Activated CD4-positive, alpha-beta T cell treated with anti-CD3 and anti-CD28 coated beads, Interleukin-2, amount 50 U/mL, for 24 hours (primary cell): ENCODE measurements around the gene PEAK1.
"Not testable (repeated sequence)": the region's sequence is repeated elsewhere in the genome, so short reads cannot be mapped to it uniquely, and the experiment has no call there.

ENCODE experiments used
- DNase-seq, 2 donors: peaks; one replicate each; pipeline ENCODE4 v3.0.0-alpha.2; 2020; ENCODE audit warnings: low read depth in 1 of 2, low spot score in 1 of 2

Gene PEAK1

GRCh38 chr15:77311020-77311419 is 108.9 kb downstream of the PEAK1 start:
- DNase-seq = no peak

GRCh38 chr15:77309392-77309791 is 110.5 kb downstream of the PEAK1 start:
- DNase-seq = no peak

DNA sequence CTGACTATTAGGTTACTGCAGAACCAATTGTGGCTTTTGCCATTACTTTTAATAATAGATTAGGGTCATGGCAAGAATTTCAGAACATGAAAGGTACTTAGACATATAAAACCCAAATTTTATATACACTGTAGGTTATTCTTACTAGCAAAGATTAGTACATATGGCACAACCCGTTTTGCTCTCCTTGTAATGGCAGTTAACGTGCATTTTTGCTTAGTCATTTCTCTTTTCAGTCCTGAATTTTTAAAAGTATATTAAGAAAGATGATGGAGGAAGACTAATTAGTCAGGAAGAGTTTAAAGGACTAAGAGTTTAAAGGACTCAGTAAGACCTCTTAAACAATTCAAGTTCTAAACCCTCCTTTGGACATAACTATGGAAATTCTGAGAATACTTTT is 114.0 kb downstream of the PEAK1 start:
- no peak for DNase-seq

GRCh38 chr15:77296773-77297337 is 123.0 kb downstream of the PEAK1 start:
- DNase-seq = no peak

- no peak for DNase-seq
These were observed 124.5 kb downstream of the PEAK1 start for GRCh38 chr15:77295446-77295845.

DNA sequence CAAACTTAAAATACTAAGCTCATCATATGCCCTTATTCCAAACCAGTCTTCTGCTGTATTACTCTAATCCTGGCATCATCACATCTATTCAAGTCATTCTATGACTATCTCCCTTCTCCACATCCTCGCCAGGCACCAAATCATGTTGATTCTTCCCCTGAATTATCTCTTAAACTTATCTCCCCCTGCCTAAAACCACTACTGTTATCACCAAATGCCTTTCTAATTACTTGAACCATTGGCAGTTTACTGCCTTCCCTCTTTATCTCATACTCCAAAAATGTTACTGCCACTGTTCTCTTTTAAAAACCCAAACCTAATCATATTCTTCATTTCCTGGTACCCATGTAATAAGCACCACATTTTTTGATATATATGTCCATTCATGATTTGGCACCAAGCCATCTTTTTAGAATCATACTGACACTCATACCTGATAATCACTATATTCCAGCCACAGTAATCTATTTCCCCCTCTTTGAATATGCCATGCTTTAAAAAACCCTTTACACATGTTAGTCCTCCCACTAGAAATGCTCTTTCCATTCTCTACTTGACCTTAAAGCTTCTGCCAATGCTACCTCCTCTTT is 126.8 kb downstream of the PEAK1 start:
- DNase-seq = no peak

- DNase-seq = no peak
These were observed 128.8 kb downstream of the PEAK1 start for GRCh38 chr15:77291107-77291506.

GRCh38 chr15:77287385-77287784 is 132.5 kb downstream of the PEAK1 start:
- no peak for DNase-seq

- no peak for DNase-seq
These were observed 134.6 kb downstream of the PEAK1 start for GRCh38 chr15:77285057-77285997.

DNA sequence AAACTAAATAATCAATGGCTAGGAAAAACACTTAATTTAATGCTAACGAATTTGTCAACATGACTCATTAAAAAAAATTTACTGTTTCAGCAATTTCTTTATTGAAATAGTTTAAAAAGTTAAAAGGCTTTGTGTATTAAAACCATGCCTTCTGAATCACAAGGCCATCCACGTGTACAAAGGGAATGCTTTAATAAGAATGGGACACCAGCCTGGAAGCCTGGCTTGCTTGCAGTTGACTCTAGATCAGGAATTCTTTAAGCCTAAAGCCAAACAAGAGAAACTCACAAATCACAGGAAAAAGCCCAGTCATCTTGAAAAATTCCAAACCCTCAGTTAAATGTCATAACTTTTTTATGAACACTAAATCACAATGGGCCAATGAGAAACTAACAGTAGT is 137.6 kb downstream of the PEAK1 start:
- DNase-seq = no peak

- no peak for DNase-seq
These were observed 143.0 kb downstream of the PEAK1 start for GRCh38 chr15:77276943-77277342.

DNA sequence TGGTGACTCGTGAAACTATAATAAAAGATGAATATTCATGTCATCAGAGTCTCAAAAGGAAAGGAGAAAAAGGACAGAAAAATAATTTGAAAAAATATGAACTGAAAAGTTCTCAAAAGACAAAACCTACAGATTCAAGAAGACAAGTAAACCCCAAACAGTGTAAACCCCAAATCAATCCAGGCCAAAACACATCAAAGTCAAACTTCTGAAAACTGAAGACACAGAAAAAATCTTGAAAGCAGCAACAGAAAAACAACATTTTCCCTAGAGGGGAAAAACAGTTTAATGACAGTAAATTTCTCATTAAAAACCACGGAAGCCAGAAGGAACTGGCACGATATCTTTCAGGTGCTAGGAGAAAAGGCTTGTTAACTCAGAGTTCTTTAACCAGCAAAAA is 143.8 kb downstream of the PEAK1 start:
- no peak for DNase-seq

DNA sequence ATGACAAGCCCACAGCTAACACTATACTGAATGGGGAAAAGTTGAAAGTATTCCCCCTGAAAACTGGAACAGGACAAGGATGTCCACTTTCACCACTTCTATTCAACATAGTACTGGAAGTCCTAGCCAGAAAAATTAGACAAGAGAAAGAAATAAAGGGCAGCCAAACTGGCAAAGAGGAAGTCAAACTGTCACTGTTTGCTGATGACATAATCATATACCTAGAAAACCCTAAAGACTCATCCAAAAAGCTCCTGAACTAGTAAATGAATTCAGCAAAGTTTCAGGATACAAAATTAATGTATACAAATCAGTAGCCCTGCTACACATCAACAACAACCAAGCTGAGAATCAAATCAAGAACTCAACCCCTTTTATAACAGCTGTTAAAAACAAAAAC is 146.8 kb downstream of the PEAK1 start:
- not testable (repeated sequence) for DNase-seq

DNA sequence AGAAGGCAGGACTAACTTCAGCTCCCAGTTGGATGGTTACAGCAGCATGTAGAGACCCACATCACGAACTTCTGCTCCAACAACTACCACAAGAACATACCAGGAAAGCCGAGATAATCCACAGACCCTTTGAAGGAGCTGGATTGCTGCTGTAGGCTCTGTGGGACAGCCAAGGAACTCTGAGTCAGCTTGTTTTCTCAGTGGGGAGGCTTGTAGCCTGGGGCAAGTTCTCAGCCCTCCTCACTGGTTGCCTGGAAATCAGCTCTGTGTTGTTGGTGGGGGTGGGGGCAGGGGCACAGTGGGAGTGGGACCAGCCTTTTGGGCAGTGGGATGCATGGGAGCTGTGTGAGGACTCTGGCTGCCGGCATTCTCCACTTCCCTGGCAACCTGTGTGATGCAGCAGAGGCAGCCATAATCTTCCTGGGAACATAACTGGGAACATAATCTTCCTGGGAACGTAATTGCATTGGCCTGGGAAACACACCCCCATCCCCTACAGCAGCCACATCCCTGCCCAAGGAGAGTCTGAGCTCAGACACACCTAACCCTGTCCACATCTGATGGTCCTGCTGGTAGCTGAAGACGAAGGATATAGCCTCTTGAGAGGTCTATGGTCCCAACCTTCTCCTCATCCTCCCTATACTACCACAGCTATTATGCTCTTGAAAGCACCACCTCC is 153.1 kb downstream of the PEAK1 start:
- DNase-seq = no peak

DNA sequence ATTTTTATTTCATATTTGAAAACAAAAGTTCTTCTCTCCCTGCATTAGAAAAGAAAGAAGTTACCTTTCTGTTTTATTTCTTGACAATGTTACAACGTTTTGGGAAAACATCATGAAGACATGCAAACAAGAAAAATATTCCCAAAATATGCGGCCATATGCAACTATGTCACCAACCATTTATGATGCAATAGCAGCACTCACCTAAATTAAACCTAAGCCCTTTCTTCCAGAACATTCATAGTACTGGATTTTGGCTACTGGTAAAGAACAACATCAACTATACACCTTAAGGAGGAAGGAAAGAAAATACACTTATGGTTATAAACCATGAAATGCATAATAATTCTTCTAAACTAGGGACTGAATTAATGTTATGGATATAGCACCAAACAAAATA is 164.5 kb downstream of the PEAK1 start:
- DNase-seq = no peak

GRCh38 chr15:77251662-77252061 is 168.2 kb downstream of the PEAK1 start:
- DNase-seq = peak in 1 of 2 donors; percentile 16

DNA sequence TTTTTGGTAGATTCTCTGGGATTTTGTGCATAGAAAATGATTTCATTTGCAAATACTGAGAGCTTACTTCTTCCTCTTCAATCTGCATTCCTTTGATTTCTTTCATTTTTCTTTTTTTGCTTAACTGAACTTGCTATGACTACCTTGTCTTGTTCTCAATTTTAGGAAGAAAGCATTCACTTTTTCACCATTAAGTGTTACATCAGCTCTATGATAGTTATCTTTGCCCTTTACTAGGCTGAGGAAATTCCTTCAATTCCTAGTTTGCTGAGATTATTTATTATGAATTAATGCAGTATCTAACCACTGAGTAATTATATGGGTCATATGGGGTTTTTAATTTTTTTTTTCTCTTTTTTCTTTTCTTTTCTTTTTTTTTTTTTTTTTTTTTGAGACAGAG is 172.8 kb downstream of the PEAK1 start:
- DNase-seq = no peak

- DNase-seq = no peak
These were observed 176.0 kb downstream of the PEAK1 start for GRCh38 chr15:77243716-77244401.

DNA sequence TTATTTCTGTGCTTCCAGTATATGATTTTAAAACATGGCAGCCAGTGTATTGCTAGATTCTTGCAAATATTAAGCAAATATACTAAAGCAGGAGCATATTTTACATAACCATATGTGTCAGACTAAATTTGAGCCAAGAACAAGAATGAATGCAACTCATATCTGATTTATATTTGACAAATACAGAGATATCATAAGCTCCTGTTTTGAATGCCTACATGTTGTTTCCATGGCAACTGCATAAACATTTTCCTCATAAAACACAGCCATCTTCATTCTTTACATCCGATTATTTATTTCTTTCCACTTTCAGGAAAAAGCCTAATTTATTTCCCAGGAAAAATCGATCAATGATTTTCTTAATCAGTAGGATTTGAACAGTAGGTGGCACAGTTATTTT is 176.8 kb downstream of the PEAK1 start:
- DNase-seq = no peak

- DNase-seq = no peak
These were observed 179.9 kb downstream of the PEAK1 start for GRCh38 chr15:77239882-77240608.
